ENCODE measurements around the gene PTPRM.

PTPRM gene

DNA sequence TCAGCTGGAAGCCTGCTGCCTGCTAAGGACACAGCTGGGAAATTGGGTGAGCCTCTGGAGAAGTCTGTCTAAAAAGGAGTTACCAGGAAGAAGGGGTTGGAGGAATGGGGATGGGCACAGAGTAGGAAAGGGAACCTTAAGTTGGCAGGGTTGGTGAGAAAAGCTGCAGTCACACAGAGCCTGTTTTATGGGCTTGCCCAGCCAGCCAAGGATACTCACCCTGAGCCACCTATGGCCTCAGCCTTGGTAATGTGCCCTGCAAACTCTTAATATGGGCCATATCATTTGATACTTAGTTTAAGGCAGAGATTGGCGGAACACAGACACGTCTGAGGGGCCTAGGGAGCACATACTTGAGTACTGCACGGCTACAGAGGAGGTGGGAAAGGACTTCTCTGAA lies 623.9 kb downstream of the PTPRM start:
- CTCF ChIA-PET, result interaction anchor here (0.6 kb wide), 1 partner anchor 151 kb away, joined by 5 read pairs; no protein-coding TSS in a partner anchor
- H3K27ac ChIP-seq, result no peak overlapping the region

DNA sequence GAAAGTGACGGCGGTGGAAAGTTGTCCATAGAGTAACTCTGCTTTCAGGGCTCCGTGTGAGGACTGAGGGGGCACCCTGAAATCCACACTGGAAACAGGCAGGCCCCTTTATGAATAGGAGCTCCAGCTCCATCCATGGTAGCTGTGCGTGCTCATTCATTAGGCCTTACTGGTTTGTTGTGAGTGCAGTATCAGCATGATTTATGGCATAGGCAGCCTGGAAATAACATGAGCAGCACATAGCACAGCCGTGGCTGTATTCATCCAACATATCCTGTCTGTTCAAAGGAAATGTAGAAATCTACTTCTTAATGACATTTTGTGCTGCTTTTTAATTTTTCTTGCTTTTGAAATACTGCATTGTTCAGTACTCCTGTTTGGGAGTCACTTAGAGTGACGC lies 627.3 kb downstream of the PTPRM start:
- H3K27ac ChIP-seq, result no peak overlapping the region
- no peak for DNase-seq (ENCODE audit: low spot score)
- TF ChIP-seq, protein P1, sequence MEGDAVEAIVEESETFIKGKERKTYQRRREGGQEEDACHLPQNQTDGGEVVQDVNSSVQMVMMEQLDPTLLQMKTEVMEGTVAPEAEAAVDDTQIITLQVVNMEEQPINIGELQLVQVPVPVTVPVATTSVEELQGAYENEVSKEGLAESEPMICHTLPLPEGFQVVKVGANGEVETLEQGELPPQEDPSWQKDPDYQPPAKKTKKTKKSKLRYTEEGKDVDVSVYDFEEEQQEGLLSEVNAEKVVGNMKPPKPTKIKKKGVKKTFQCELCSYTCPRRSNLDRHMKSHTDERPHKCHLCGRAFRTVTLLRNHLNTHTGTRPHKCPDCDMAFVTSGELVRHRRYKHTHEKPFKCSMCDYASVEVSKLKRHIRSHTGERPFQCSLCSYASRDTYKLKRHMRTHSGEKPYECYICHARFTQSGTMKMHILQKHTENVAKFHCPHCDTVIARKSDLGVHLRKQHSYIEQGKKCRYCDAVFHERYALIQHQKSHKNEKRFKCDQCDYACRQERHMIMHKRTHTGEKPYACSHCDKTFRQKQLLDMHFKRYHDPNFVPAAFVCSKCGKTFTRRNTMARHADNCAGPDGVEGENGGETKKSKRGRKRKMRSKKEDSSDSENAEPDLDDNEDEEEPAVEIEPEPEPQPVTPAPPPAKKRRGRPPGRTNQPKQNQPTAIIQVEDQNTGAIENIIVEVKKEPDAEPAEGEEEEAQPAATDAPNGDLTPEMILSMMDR (conservative IDR thresholded peaks at IDR 0.05; ENCODE audit: low read depth), result no peak
- ChIA-PET CTCF (interaction anchor here (0.6 kb wide), 1 partner anchor 119 kb away, joined by 4 read pairs; no protein-coding TSS in a partner anchor), POLR2A (ENCODE audit: low non-redundant PET) (no interaction called here)

More for the DNA sequence above, 623.9 kb downstream of the PTPRM start:
- POLR2A ChIA-PET (ENCODE audit: low non-redundant PET), result interaction anchor here (0.6 kb wide), 1 partner anchor 10 kb away, joined by 3 read pairs; no protein-coding TSS in a partner anchor
- DNase-seq (ENCODE audit: low spot score), result no peak
- TF ChIP-seq, protein P1 (conservative IDR thresholded peaks at IDR 0.05; ENCODE audit: low read depth), result no peak

DNA sequence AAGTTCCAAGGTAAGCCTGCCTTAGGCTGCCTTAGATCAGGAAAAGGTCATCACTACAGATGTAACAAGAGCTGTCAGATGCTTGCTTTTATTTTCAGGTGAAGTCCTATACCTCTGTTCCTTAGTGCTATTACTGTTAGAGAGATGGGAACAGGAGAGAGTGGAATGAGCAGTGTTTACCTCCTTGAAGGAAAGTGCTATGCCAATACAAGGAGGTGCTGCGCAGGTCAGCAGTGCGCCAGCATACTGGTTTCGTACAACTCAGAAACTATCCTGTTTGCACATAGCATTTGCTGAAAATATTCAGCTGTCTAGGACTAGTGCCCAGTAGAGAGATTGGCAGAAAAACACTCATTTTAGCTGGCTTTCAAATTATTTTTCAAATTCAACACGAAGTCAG lies 629.1 kb downstream of the PTPRM start:
- POLR2A ChIA-PET (ENCODE audit: low non-redundant PET), result no interaction called here
- DNase-seq (ENCODE audit: low spot score), result no peak
- H3K27ac ChIP-seq, result no peak overlapping the region
- TF ChIP-seq, protein P1 (conservative IDR thresholded peaks at IDR 0.05; ENCODE audit: low read depth), result no peak
- CTCF ChIA-PET, result no interaction called here

DNA sequence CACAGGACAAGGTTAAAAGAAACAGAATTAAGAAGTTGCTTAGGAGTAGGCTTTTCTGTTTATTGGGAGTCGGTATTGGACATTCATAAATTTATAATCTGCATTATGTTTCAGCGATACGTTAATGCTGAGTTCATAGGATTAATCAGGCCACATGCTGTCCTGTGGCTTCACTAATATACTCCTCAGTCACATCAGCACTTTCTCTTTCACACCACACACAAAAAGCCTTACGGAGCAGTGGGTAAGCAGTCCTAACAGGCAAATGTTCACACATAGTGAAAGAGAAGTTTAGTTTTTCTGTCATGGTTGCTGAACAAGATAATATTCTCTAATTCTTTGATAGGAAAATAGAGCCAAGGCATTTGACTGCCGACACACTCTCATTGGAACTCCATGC lies 630.4 kb downstream of the PTPRM start:
- ChIA-PET CTCF (no interaction called here), POLR2A (ENCODE audit: low non-redundant PET) (no interaction called here)
- DNase-seq (ENCODE audit: low spot score), result no peak
- H3K27ac ChIP-seq, result no peak overlapping the region
- TF ChIP-seq, protein P1 (conservative IDR thresholded peaks at IDR 0.05; ENCODE audit: low read depth), result no peak

DNA sequence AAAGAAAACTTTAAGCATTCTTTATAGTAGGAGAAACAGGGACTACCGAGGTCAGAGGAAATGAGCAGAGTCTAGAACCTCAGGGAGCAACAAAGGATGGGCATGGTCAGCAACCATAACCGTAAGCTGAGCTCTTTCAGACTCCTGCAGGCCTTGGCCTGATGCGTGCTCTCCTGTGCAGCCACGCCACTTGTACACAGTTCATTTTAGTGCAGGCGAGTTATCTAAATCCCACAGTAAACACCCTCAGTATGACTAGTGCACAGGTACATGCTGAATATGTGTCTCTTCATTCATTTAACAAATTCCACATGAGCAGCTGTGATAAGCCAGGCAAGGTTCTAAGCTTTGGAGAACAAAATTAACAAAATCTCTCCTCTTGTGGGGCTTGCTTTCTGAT lies 640.9 kb downstream of the PTPRM start:
- TF ChIP-seq, protein P1 (conservative IDR thresholded peaks at IDR 0.05; ENCODE audit: low read depth), result no peak
- H3K27ac ChIP-seq, result no peak overlapping the region
- no peak for DNase-seq (ENCODE audit: low spot score)
- POLR2A ChIA-PET (ENCODE audit: low non-redundant PET), result no interaction called here
- CTCF ChIA-PET, result no interaction called here

DNA sequence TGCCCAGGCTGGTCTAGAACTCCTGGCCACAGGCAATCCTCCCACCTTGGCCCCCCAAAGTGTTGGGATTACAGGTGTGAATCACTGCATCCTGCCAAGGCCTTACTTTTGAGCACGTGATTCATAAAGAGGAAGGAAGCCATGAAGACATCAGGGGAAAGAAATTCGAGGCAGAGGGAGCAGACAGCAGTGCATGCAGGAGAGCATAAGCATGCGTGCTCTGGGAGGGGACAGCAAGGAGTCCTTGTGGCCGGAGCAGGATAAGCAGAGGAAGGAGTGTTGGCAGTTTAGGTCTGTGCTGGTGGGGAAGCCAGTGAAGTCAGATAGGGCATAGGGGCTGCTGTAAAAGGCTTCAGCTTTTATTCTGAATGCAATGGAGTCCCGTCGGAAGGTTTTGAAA lies 641.6 kb downstream of the PTPRM start:
- CTCF ChIA-PET, result no interaction called here
- POLR2A ChIA-PET (ENCODE audit: low non-redundant PET), result no interaction called here
- TF ChIP-seq, protein P1 (conservative IDR thresholded peaks at IDR 0.05; ENCODE audit: low read depth), result no peak
- H3K27ac ChIP-seq, result no peak overlapping the region
- DNase-seq (ENCODE audit: low spot score), result no peak

Data from RWPE1 (cell line).